GM23248 (cell line): ENCODE results near the gene UBR3. TPM values are rescaled to one million over a fixed set of nuclear protein-coding genes. Genes with fewer than 3 reads are reported as not detected.

ENCODE experiments used
- DNase-seq: peaks from one replicate; pipeline ENCODE4 v3.0.0-alpha.2; 2015
- H2AFZ ChIP-seq: fragments of 200-600 bp; sonication (generic); 2 replicates; pipeline ENCODE4 v1.6.1; 2016; ENCODE audit warnings: antibody characterized with exemption
- H3F3A ChIP-seq: fragments of 200-600 bp; sonication (generic); 2 replicates; pipeline ENCODE4 v1.6.1; 2016; ENCODE audit warnings: mild to moderate bottlenecking, antibody characterized with exemption, mixed run types; ENCODE audit not compliant: insufficient read depth
- H3K27ac ChIP-seq: fragments of 200-600 bp; sonication (generic); 2 replicates; pipeline ENCODE4 v1.5.1; 2016; ENCODE audit warnings: mild to moderate bottlenecking
- H3K27me3 ChIP-seq: fragments of 200-600 bp; sonication (generic); replicated peaks from 2 replicates; pipeline ENCODE4 v1.6.1; 2016; ENCODE audit warnings: mild to moderate bottlenecking; ENCODE audit not compliant: insufficient read depth
- H3K36me3 ChIP-seq: fragments of 200-600 bp; sonication (generic); 2 replicates; pipeline ENCODE4 v1.6.1; 2016; ENCODE audit warnings: low read depth, mild to moderate bottlenecking
- H3K4me1 ChIP-seq: fragments of 200-600 bp; sonication (generic); 2 replicates; pipeline ENCODE4 v1.6.1; 2016; ENCODE audit warnings: mild to moderate bottlenecking; ENCODE audit not compliant: insufficient read depth
- H3K4me2 ChIP-seq: fragments of 200-600 bp; sonication (generic); one replicate; pipeline ENCODE4 v1.6.1; 2016; ENCODE audit warnings: mild to moderate bottlenecking; ENCODE audit not compliant: unreplicated experiment
- H3K4me3 ChIP-seq: fragments of 200-600 bp; sonication (generic); 2 replicates; pipeline ENCODE4 v1.5.1; 2016; ENCODE audit warnings: mild to moderate bottlenecking
- H3K79me2 ChIP-seq: fragments of 200-600 bp; sonication (generic); 2 replicates; pipeline ENCODE4 v1.6.1; 2016; ENCODE audit warnings: mild to moderate bottlenecking; ENCODE audit not compliant: insufficient read depth
- H3K9ac ChIP-seq: fragments of 200-600 bp; sonication (generic); 2 replicates; pipeline ENCODE4 v1.6.1; 2016; ENCODE audit warnings: mild to moderate bottlenecking
- H3K9me2 ChIP-seq: fragments of 200-600 bp; sonication (generic); 2 replicates; pipeline ENCODE4 v1.6.1; 2016; ENCODE audit warnings: mixed run types, mild to moderate bottlenecking, moderate library complexity; ENCODE audit not compliant: insufficient read depth
- H3K9me3 ChIP-seq: fragments of 200-600 bp; sonication (generic); one replicate; pipeline ENCODE4 v1.6.1; 2017; ENCODE audit warnings: low read depth
- H4K20me1 ChIP-seq: fragments of 200-600 bp; sonication (generic); 2 replicates; pipeline ENCODE4 v1.6.0; 2016; ENCODE audit not compliant: insufficient read depth
- EZH2 ChIP-seq: fragments of 200-600 bp; sonication (generic); IDR thresholded peaks from 2 replicates; pipeline ENCODE4 v1.6.1; 2018; ENCODE audit warnings: antibody characterized with exemption, mild to moderate bottlenecking; ENCODE audit not compliant: insufficient read depth, poor library complexity, severe bottlenecking
- EZH2phosphoT487 ChIP-seq: fragments of 200-600 bp; sonication (generic); IDR thresholded peaks from 2 replicates; pipeline ENCODE4 v1.6.1; 2018; ENCODE audit warnings: antibody characterized with exemption, moderate library complexity, mild to moderate bottlenecking, low read depth; ENCODE audit not compliant: insufficient read depth
- WGBS, 2 experiments: methylation state at CpG; one replicate each; pipeline ENCODE4 v1.1.6; 2015 to 2017; ENCODE audit warnings: low lambda C conversion rate in 2 of 2, low coverage in 1 of 2; ENCODE audit errors: missing lambda C conversion rate in 2 of 2; 5-methylcytosine and 5-hydroxymethylcytosine counted together
- in situ Hi-C: fragments of 300-500 bp; cut with MboI; formaldehyde crosslinking; loops from 2 replicates; pipeline ENCODE4 v1.15.0; 2020
- polyA plus RNA-seq: library from polyadenylated mRNA; unstranded; fragments of >200 nt; fragmentation: Nextera tagmentation; extraction: Ambion mirVana; gene quantifications from 2 replicates; pipeline ENCODE4 v1.2.1, GENCODE V29; 2016
- total RNA-seq: library from RNA; depleted of rRNA; stranded (reverse); fragments of >200 nt; shearing (Covaris generic); gene quantifications from 2 replicates; pipeline ENCODE4 v1.2.3, GENCODE V29; 2014

The UBR3 gene
- total and polyA plus RNA-seq, 2 experiments from 2014 or later: 8.9 to 22.4 TPM

DNA sequence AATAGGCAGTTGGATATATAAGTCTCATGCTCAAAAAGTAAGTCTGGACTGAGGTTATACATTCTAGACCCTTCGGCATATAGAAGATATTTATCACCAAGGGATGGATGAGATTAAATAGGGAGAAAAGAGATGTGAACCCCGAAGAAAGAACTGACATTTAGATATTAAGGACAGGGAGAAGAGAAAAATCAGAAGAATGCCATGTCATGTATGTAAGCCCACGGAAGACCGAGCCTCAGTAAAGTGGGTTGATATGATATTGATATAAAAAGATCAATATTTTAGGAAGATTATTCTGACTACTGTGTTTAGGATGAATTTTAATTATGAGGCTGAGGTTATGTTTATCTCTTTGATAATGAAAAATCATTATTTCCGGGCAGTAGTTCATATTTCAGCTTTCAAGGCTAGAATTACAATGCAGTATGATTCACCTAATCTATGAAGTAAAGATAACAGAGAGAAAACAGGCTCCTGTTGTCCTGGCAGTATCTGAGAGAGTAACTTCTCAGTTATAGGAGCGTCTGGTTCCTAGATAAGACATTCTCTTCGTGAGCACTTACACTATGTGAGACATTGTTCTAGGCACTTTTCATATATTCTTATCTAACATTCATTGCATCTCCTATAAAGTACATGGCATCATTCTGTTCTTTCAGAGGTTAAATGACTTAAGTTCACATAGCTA, 83.0 kb downstream of the UBR3 start:
- Histone ChIP-seq H3K4me3 (no peak overlapping the region), H3K9me3 (no peaks in the 10 kb centered on the region), H3K9me2 (no peaks in the 10 kb centered on the region), H3K27ac (no peak overlapping the region), H3K4me1 (no peaks in the 10 kb centered on the region), H2AFZ (no peak overlapping the region), H3K36me3 (0 out of 2 replicates have a peak, but pooled peaks cover 5% of the 10 kb centered on the region), H3K27me3 (no peaks in the 10 kb centered on the region), H3F3A (0 out of 2 replicates have a peak, but pooled peaks cover 4% of the 10 kb centered on the region), H4K20me1 (no peaks in the 10 kb centered on the region), H3K4me2 (no peak overlapping the region), H3K79me2 (peaks cover 9% of the 10 kb centered on the region), H3K9ac (no peak overlapping the region)
- no peak for DNase-seq
- TF ChIP-seq EZH2phosphoT487 (no peak), EZH2 (no peak)
- 82 to 83% methylated on average over 7 of the region's 7 CpGs for WGBS, 2 experiments
- in situ Hi-C loops: no loop called here

DNA sequence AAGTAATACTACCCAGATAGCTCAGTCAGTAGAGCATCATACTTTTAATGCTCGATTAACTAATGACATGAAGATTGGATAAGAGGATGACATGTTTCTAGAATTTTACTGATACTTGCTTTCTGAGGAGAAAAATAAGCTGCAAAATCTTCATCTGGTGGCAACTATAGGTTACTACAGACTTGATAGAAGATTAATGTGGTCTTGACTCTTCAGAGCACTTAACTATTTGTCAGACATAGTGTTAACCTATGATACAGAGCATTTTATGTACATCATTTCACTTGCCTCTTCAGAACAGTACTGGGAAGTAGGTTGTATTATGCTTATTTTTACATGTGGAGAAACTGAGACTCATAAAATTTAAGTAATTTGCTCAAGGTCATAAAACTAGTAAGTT, 83.9 kb downstream of the UBR3 start:
- DNase-seq: no peak
- Histone ChIP-seq H3K4me1 (no peaks in the 10 kb centered on the region), H3F3A (0 out of 2 replicates have a peak, but pooled peaks cover 4% of the 10 kb centered on the region), H4K20me1 (no peaks in the 10 kb centered on the region), H3K4me3 (no peak overlapping the region), H3K27ac (no peak overlapping the region), H3K36me3 (0 out of 2 replicates have a peak, but pooled peaks cover under 1% of the 10 kb centered on the region), H3K27me3 (no peaks in the 10 kb centered on the region), H3K9me2 (no peaks in the 10 kb centered on the region), H2AFZ (no peak overlapping the region), H3K79me2 (peaks cover 9% of the 10 kb centered on the region), H3K9ac (no peak overlapping the region), H3K9me3 (no peaks in the 10 kb centered on the region), H3K4me2 (no peak overlapping the region)
- TF ChIP-seq EZH2 (no peak), EZH2phosphoT487 (no peak)
- in situ Hi-C loops: no loop called here
- WGBS, 2 experiments: 100% methylated on average over 1 of the region's 1 CpG

DNA sequence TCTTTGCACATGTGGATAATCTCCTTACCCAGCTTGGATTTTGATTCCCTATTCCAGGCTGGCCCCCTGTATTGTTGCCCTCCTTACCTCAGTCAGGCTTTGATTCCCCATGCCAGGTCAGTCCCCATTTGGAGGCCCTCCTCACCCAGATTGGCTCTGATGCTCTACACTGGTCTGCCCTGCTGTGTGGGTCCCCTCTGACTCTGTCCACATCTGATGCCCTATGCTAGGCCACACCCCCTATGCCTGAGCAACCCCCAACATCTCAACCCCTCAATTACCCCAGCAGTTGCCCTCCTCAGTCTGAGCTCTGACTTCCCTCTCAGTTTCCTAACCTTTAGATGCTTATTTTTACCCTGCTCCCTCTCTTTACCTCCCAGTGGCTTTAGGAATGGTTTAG, 89.4 kb downstream of the UBR3 start:
- Histone ChIP-seq H3K4me2 (no peak overlapping the region), H3K9me2 (no peaks in the 10 kb centered on the region), H3K79me2 (peaks cover 12% of the 10 kb centered on the region), H3K27ac (no peak overlapping the region), H3K27me3 (no peaks in the 10 kb centered on the region), H2AFZ (no peak overlapping the region), H3K9me3 (no peaks in the 10 kb centered on the region), H3F3A (no peaks in the 10 kb centered on the region), H3K9ac (no peak overlapping the region), H3K36me3 (no peaks in the 10 kb centered on the region; the same call in 1 of the 2 replicates), H4K20me1 (no peaks in the 10 kb centered on the region), H3K4me1 (no peaks in the 10 kb centered on the region), H3K4me3 (no peak overlapping the region)
- TF ChIP-seq EZH2phosphoT487 (no peak), EZH2 (no peak)
- DNase-seq: no peak
- in situ Hi-C loops: no loop called here

GRCh38 chr2:169923977-169924376, 96.7 kb downstream of the UBR3 start:
- H3K79me2 ChIP-seq: no peaks in the 10 kb centered on the region
- TF ChIP-seq EZH2 (no peak), EZH2phosphoT487 (no peak)
- H3K4me3 ChIP-seq: no peak overlapping the region
- no peak overlapping the region for H3K4me2 ChIP-seq
- peaks cover 8% of the 10 kb centered on the region; the same call in 1 of the 2 replicates for H3K36me3 ChIP-seq
- H3K4me1 ChIP-seq: no peaks in the 10 kb centered on the region
- no peak overlapping the region for H3K9ac ChIP-seq
- no peaks in the 10 kb centered on the region for H3K9me2 ChIP-seq
- DNase-seq: no peak
- H3K27me3 ChIP-seq: no peaks in the 10 kb centered on the region
- 0 out of 2 replicates have a peak, but pooled peaks cover 10% of the 10 kb centered on the region for H3F3A ChIP-seq
- no peak overlapping the region for H2AFZ ChIP-seq
- H4K20me1 ChIP-seq: no peaks in the 10 kb centered on the region
- in situ Hi-C loops: no loop called here
- no peaks in the 10 kb centered on the region for H3K9me3 ChIP-seq
- H3K27ac ChIP-seq: no peak overlapping the region

DNA sequence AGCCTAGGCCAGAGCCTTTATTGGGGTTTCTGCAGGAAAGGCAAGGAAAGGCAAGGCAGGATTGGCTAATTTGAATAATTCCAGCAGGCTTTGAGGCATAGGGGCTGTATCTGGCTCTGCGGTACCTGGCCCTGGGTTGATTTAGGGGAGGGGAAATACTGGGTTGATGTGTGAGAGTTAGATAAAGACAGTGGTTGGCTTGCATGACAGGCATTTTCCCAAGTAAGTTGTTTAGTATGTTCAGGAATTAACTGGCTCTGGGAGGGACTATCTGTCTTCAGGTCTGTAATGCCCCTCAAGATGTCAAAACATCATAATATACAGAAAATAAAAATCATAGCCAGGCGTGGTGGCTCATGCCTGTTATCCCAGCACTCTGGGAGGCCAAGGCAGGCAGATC, 98.7 kb downstream of the UBR3 start:
- Histone ChIP-seq H3K27ac (no peak overlapping the region), H3K4me3 (no peak overlapping the region), H3K9me3 (no peaks in the 10 kb centered on the region), H3K79me2 (no peaks in the 10 kb centered on the region), H3K9ac (no peak overlapping the region), H3K9me2 (no peaks in the 10 kb centered on the region), H4K20me1 (no peaks in the 10 kb centered on the region), H3K4me2 (no peak overlapping the region), H3K36me3 (peaks cover 8% of the 10 kb centered on the region; the same call in 1 of the 2 replicates), H2AFZ (no peak overlapping the region), H3F3A (0 out of 2 replicates have a peak, but pooled peaks cover 10% of the 10 kb centered on the region), H3K27me3 (no peaks in the 10 kb centered on the region), H3K4me1 (no peaks in the 10 kb centered on the region)
- TF ChIP-seq EZH2phosphoT487: no peak
- no peak for TF ChIP-seq EZH2
- 93 to 98% methylated on average over 2 of the region's 2 CpGs for WGBS, 2 experiments
- in situ Hi-C loops: no loop called here
- no peak for DNase-seq
